NCI-H1436 treated with DMSO at 0.1 percent for 48 hours (cell line): ENCODE measurements around the gene NUP188.
"Not testable (repeated sequence)": the region's sequence is repeated elsewhere in the genome, so short reads cannot be mapped to it uniquely, and the experiment has no call there.

ENCODE experiments used
- DNase-seq: peaks from one replicate; lab custom pipeline; 2025; lab: John Stamatoyannopoulos, UW

NUP188 gene

GRCh38 chr9:128945798-128946501, 1.5 kb upstream of the NUP188 start:
- no peak for DNase-seq

GRCh38 chr9:128946571-128947276, 775 bp upstream of the NUP188 start:
- no peak for DNase-seq

GRCh38 chr9:128947277-128947526, 297 bp upstream of the NUP188 start:
- DNase-seq: no peak

- DNase-seq: not testable (repeated sequence)
Measured at GRCh38 chr9:128961403-128961802, 13.9 kb downstream of the NUP188 start.

GRCh38 chr9:128969491-128969890, 22.0 kb downstream of the NUP188 start:
- no peak for DNase-seq

- DNase-seq: no peak
Measured at GRCh38 chr9:128972956-128973355, 25.5 kb downstream of the NUP188 start.

GRCh38 chr9:128979111-128979510, 31.6 kb downstream of the NUP188 start:
- no peak for DNase-seq

GRCh38 chr9:128983536-128983935, 36.0 kb downstream of the NUP188 start:
- no peak for DNase-seq

GRCh38 chr9:128986671-128987070, 39.2 kb downstream of the NUP188 start:
- DNase-seq: no peak

- DNase-seq: no peak
Measured at GRCh38 chr9:128987805-128988204, 40.3 kb downstream of the NUP188 start.

- DNase-seq: no peak
Measured at GRCh38 chr9:128992995-128993394, 45.5 kb downstream of the NUP188 start.

- no peak for DNase-seq
Measured at GRCh38 chr9:128995791-128996190, 48.3 kb downstream of the NUP188 start.

- DNase-seq: no peak
Measured at GRCh38 chr9:128998462-128998861, 51.0 kb downstream of the NUP188 start.

GRCh38 chr9:128999581-129000206, 52.2 kb downstream of the NUP188 start:
- no peak for DNase-seq

- DNase-seq: no peak
Measured at GRCh38 chr9:129001504-129002325, 54.2 kb downstream of the NUP188 start.

- no peak for DNase-seq
Measured at GRCh38 chr9:129002992-129003391, 55.5 kb downstream of the NUP188 start.

- not testable (repeated sequence) for DNase-seq
Measured at GRCh38 chr9:129004173-129004572, 56.7 kb downstream of the NUP188 start.

- no peak for DNase-seq
Measured at GRCh38 chr9:129005336-129005997, 58.0 kb downstream of the NUP188 start.

GRCh38 chr9:129006328-129007034, 59.0 kb downstream of the NUP188 start:
- no peak for DNase-seq

- DNase-seq: no peak
Measured at GRCh38 chr9:129007035-129007765, 59.7 kb downstream of the NUP188 start.
